Mucosa of stomach (tissue), 1 donor: ENCODE data around the gene CAMTA1.

ENCODE experiments used
- H3K27me3 ChIP-seq: one replicate; pipeline ENCODE4 v1.7.0; 2013; ENCODE audit warnings: mild to moderate bottlenecking, low read length; ENCODE audit not compliant: control insufficient read depth, insufficient read depth
- H3K36me3 ChIP-seq: one replicate; pipeline ENCODE4 v1.7.0; 2013; ENCODE audit warnings: low read length; ENCODE audit not compliant: control insufficient read depth, insufficient read depth
- H3K4me1 ChIP-seq: one replicate; pipeline ENCODE4 v1.7.0; 2013; ENCODE audit warnings: mild to moderate bottlenecking, low read length; ENCODE audit not compliant: control insufficient read depth, insufficient read depth
- H3K4me3 ChIP-seq: one replicate; pipeline ENCODE4 v1.7.0; 2013; ENCODE audit warnings: low read length
- H3K9ac ChIP-seq: one replicate; pipeline ENCODE4 v1.7.0; 2013; ENCODE audit warnings: mild to moderate bottlenecking, low read length, moderate library complexity
- H3K9me3 ChIP-seq: one replicate; pipeline ENCODE4 v1.7.0; 2013; ENCODE audit warnings: mild to moderate bottlenecking, low read length, moderate library complexity; ENCODE audit not compliant: control insufficient read depth
- donor health status: Pancreatic carcinoma.

Gene CAMTA1

DNA sequence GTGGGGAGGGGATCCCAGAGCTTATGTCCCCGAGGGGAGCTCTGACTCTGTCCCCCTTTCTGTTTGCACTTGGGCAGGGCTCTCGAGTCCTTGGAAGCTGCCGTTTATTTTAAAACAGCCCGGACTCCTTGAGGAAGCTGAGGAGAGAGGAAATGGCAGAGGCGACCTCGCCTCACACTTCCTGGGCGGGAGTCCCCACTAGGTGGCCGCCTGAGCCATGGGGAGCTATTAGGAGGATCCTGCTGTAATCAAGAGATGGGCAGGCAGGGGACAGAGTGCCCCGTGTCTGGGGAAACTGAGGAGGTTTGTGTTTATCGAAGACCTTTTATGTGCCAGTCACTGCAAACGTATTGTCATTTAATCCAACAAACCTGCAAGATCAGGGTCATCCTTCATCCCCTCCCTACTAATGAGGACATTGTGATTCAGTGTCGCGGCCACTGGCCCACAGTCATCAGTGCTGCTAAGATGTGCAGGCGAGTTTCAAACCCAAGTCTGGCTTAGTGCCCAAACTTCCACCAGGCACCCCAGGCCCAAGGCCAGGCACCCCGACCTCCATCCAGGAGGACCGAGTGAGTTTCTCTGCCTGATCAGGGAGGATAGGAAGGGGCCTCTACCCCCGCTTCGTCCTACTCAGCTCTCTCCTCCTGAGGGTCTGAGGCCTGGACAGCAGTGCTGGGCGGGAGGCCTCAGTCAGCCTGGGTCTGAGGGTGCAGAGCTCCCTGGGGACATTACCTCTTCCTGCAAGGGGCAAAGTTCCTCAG is 669.0 kb downstream of the CAMTA1 start:
- Histone ChIP-seq H3K36me3 (no peaks in the 10 kb centered on the region), H3K9me3 (no peaks in the 10 kb centered on the region), H3K27me3 (no peaks in the 10 kb centered on the region), H3K9ac (no peak overlapping the region), H3K4me1 (no peaks in the 10 kb centered on the region), H3K4me3 (no peak overlapping the region)

DNA sequence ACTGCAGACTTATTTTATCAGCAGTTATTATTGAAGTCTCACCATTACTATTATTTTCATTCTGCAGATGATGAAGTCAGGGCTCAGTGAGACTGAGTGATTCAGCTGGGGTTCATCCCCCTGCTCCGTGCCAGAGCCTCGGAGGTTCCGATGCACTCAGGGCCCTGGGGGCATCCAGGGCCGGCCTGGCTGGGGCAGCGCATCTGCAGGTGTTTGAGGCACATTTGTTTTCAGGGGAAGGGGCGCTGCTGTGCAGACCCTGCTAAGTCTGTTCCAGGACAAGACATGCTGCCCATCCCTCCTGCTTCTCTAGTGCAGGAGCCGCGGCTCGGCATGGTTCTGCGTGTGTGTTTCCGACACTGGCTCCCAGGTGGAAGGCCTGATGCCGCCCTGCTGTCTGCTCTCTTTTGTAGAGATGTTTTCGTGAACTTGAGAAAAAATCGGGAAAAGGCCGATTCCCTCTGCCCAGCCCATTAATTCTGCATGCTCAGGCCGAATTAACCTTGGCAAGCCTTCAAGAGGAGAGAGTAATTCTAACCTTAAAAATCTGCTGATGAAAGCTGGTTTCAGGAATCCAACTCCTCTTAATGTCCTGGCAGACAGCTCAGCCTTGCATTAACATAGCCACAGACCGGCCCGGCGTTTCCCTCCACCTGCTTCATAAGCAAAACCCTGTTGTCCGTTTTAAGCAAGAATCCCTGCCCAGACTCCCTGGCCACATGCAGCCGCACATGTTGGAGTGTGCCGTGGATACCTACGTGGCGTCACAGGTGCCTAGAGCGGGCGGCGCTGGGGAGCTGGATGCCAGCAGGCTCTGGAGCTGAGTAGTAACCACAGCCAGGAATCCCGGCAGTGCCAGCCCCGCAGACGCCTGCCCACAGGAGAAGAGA is 669.9 kb downstream of the CAMTA1 start:
- Histone ChIP-seq H3K9ac (no peak overlapping the region), H3K27me3 (no peaks in the 10 kb centered on the region), H3K9me3 (no peaks in the 10 kb centered on the region), H3K4me3 (no peak overlapping the region), H3K4me1 (no peaks in the 10 kb centered on the region), H3K36me3 (no peaks in the 10 kb centered on the region)

DNA sequence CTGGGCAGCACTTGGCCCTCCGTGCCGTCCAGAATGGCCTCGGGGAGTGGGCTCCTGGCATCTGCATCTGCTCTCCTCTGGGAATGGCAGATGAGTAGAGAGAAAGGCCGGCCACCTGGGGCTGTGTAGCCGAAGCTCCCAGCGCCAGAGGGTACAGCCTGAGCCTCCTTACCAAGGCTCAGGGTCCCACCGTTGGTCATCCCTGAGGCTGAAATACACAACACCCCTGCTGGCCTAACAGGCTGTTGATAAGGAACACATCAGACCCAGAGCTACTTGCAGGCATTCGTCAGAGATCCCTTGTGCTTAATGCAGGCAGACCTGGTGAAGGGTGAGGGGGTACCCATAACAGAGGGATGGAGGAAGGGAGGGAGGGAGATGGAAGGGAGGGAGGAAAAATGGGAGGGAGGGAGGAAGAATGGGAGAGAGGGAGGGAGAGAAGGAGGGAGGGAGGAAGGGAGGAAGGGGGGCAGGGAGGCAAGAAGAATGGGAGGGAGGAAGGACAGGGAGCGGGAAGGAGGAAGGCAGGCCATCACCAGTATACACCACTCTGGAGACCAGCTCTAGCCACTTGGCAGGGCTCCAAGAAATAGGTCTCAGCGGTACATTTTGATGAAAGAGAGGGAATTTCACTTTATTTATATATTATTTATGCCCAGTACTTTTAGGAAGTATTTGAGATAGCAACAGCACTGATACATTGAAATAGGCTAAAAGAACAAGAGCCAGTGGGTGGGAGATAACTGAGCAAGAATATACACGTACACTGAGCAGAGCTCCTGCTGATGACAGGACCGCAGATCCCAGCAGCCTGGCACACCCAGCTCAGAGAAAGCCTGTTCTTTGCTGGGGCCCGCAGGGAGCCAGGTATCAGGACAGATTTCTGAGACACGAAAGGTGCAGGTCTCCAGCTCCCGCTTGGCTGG is 670.8 kb downstream of the CAMTA1 start:
- Histone ChIP-seq H3K9ac (no peak overlapping the region), H3K4me3 (no peak overlapping the region), H3K27me3 (no peaks in the 10 kb centered on the region), H3K4me1 (no peaks in the 10 kb centered on the region), H3K36me3 (no peaks in the 10 kb centered on the region), H3K9me3 (no peaks in the 10 kb centered on the region)

DNA sequence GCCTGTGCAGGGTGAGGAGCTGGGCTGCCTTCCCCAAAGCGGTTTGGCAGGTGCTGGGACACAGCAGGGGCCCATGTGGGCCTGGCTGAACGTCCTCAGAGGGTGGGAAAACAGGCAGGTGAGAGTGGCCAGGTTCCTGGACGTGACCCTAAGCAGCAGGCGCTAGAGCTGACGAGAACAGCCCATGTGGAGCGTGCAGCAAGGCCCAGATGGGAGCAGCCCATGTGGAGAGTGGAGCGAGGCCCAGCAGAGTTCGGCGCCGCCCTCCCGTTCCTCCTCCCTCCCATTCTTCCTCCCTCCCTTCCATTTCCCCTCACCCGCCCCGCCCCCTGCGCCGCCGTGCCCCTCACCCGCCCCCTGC is 671.4 kb downstream of the CAMTA1 start:
- no peak overlapping the region for H3K4me3 ChIP-seq
- H3K36me3 ChIP-seq = no peaks in the 10 kb centered on the region
- H3K9ac ChIP-seq = no peak overlapping the region
- no peaks in the 10 kb centered on the region for H3K27me3 ChIP-seq
- no peaks in the 10 kb centered on the region for H3K4me1 ChIP-seq
- H3K9me3 ChIP-seq = no peaks in the 10 kb centered on the region

DNA sequence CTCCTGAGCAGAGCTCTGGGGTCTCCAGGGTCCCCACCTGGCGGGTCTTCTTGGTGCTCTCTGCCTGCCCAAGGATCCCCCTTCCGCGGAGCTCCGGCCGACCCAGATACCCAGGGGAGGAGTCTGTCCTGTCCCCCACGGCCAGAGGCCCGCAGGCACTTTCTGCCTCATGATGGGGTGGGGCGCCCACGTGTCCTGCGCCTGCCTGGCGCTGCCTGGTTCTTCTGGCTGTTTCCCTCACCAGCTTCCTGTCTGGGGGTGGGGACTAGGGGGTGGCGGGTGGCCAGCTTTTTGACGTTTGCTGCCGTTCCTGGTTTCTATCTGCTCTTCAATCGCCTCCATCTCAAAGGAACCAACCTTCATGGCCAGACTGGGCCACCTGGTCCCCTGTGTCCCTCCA is 672.6 kb downstream of the CAMTA1 start:
- no peak overlapping the region for H3K9ac ChIP-seq

DNA sequence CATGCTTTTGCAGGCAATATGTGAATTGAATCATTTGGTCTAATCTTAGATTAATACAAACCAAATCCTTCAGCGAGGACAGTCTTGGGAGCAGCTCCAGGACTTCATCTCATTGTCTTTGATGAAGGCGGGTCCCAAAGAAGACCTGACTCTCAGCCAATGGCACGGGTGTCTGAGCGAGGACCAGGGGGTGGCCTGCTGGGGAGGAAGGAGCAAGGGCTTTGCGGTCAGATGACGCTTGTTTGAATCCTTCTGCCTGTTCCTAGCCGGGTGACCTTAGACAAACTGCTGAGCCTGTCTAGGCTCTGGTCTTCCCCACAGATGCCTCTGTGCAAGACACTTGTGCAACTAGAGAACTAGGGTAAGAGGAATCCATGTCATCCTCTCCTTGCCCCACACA is 673.7 kb downstream of the CAMTA1 start:
- Histone ChIP-seq H3K4me1 (no peaks in the 10 kb centered on the region), H3K9me3 (no peaks in the 10 kb centered on the region), H3K4me3 (no peak overlapping the region), H3K36me3 (no peaks in the 10 kb centered on the region), H3K27me3 (no peaks in the 10 kb centered on the region), H3K9ac (no peak overlapping the region)

More for the DNA sequence above, 672.6 kb downstream of the CAMTA1 start:
- Histone ChIP-seq H3K27me3 (no peaks in the 10 kb centered on the region), H3K9me3 (no peaks in the 10 kb centered on the region), H3K36me3 (no peaks in the 10 kb centered on the region), H3K4me3 (no peak overlapping the region), H3K4me1 (no peaks in the 10 kb centered on the region)

DNA sequence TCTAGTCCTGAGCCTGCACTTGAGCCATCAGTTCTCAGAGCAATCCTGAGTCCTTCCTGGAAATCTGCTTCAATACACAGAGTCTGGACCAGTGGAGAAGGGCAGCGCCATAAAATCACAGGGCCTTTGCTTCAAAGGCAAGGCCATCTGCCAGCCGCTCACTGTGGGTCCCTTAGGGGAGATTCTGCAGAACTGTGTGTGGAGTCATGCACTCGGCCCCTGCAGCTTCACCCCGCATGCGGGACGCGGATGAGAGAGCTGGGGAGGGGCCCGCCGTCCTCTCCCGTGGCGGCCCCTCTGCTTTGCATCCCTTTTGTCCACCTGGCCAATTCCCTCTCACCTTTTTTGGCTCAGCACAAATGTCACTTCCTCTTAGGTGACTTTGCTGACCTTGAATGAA is 674.7 kb downstream of the CAMTA1 start:
- Histone ChIP-seq H3K4me1 (no peaks in the 10 kb centered on the region), H3K4me3 (no peak overlapping the region), H3K9me3 (no peaks in the 10 kb centered on the region), H3K9ac (no peak overlapping the region), H3K36me3 (no peaks in the 10 kb centered on the region), H3K27me3 (no peaks in the 10 kb centered on the region)

DNA sequence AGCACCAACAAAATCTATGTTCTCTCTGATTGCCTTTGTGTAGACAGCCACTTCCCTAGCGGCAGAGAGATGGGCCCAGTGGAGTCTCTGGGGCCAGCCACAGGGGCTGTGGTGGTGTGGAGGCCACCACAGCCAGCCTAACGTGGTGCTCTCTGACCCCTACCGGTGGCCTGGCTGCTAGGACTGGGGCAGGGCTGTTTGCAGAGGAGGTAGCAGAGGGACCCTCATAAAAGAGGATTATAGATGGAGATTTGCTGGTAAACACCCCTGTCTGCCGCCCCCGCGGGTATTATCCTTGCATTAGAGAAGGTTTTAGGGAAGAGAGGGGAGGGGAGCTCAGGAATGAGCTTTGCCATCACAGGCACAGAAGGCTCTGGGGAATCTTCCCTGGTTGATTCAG is 675.6 kb downstream of the CAMTA1 start:
- Histone ChIP-seq H3K9me3 (no peaks in the 10 kb centered on the region), H3K4me3 (no peak overlapping the region), H3K9ac (no peak overlapping the region), H3K4me1 (no peaks in the 10 kb centered on the region), H3K36me3 (no peaks in the 10 kb centered on the region), H3K27me3 (no peaks in the 10 kb centered on the region)

DNA sequence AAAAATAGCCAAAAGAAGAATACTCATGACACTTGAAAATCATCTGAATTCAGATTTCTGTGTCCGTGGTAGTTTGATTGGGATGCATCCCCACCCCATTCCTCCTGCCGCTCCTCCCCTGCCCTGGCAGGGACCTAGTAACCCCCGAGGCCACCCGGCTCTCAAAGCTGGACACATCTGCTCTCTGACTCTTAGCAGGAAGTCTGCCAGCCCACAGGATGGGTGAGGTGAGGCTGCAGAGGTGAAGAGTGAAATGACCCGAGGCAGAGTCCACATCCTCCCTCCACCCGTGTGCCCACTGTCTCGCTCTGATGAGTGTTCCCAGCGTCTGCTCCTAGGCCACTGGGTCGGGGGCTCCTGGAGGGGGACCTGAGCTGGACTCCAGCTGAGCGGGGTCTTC is 677.4 kb downstream of the CAMTA1 start:
- H3K9ac ChIP-seq = no peak overlapping the region
- H3K9me3 ChIP-seq = no peaks in the 10 kb centered on the region
- H3K27me3 ChIP-seq = no peaks in the 10 kb centered on the region
- H3K4me1 ChIP-seq = no peaks in the 10 kb centered on the region
- H3K4me3 ChIP-seq = no peak overlapping the region
- H3K36me3 ChIP-seq = no peaks in the 10 kb centered on the region

DNA sequence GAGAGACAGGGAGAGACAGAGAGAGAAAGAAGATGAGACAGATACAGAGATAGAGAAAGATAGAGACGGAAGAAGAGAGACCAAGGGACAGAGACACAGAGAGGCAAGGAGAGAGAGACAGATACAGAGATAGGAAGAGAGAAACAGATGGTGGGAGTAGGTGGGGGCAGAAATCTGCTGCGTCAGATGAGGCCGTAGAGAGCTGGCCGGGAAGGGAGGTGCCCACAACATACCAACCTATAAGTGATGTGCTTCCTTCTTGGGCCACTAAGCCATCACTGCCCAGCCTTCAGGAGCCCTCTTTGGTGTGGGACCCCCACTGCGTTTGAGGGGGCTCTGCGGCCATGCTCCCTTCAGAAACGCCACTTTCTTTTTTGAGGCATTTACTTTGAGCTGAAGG is 678.3 kb downstream of the CAMTA1 start:
- no peaks in the 10 kb centered on the region for H3K36me3 ChIP-seq
- no peak overlapping the region for H3K9ac ChIP-seq
- H3K27me3 ChIP-seq = no peaks in the 10 kb centered on the region
- H3K9me3 ChIP-seq = no peaks in the 10 kb centered on the region
- no peaks in the 10 kb centered on the region for H3K4me1 ChIP-seq
- no peak overlapping the region for H3K4me3 ChIP-seq

DNA sequence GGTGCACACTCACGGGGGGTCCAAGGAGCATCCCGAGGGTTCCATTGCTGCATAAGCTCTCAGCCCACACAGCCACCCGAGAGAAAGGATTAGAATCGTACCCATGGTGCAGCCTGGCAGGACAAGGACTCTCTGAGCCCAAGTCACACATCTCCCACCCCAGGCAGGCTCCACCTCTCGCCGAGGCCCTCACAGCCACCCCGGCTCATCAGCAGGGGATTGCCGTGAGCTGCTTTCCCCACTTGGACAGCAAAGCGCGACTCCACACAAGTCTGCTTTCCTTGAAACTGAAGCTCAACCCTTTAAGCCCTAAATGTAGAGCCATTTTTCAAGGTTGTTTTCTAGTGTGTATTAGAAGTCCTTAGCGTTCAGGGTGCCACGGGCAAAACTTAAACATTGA is 679.5 kb downstream of the CAMTA1 start:
- H3K4me3 ChIP-seq = no peak overlapping the region
- peaks cover 4% of the 10 kb centered on the region for H3K4me1 ChIP-seq
- H3K36me3 ChIP-seq = no peaks in the 10 kb centered on the region
- no peaks in the 10 kb centered on the region for H3K27me3 ChIP-seq
- H3K9ac ChIP-seq = no peak overlapping the region
- H3K9me3 ChIP-seq = no peaks in the 10 kb centered on the region
